HepG2 (cell line): Measurements from ENCODE around the gene PHLDB1. TPM values are rescaled to one million over a fixed set of nuclear protein-coding genes. Genes with fewer than 3 reads are reported as not detected.

ENCODE experiments used
- BCL6 ChIP-seq: IDR thresholded peaks from 2 replicates; pipeline ENCODE4 v1.6.1; 2016; ENCODE audit warnings: missing genetic modification reagents, missing compliant biosample characterization
- CHD2 ChIP-seq: IDR thresholded peaks from 2 replicates; pipeline ENCODE4 v1.6.1; 2011; ENCODE audit warnings: low read depth, low read length, improper control_type of control experiment
- DNMT1 ChIP-seq: sonication (generic); formaldehyde crosslinking; IDR thresholded peaks from 2 replicates; pipeline ENCODE4 v1.5.1; 2020; ENCODE audit warnings: mild to moderate bottlenecking, missing genetic modification reagents
- HNRNPK ChIP-seq: fragments of 200-400 bp; formaldehyde crosslinking; IDR thresholded peaks from 2 replicates; pipeline ENCODE4 v1.6.1; 2018; ENCODE audit warnings: low read length, low read depth, moderate library complexity, mild to moderate bottlenecking; ENCODE audit not compliant: poor library complexity, severe bottlenecking
- MIXL1 ChIP-seq: IDR thresholded peaks from 2 replicates; pipeline ENCODE4 v1.6.1; 2016
- NONO ChIP-seq, 2 experiments: fragments of 450-650 bp in 1 of 2; sonication (generic) in 1 of 2; formaldehyde crosslinking in 1 of 2; IDR thresholded peaks in 1 of 2; conservative IDR thresholded peaks in 1 of 2; 2 replicates each; pipeline versions ENCODE4 v1.6.1 to v1.8.0; 2017 to 2022; ENCODE audit warnings: mild to moderate bottlenecking in 1 of 2, missing genetic modification reagents in 1 of 2, moderate library complexity in 1 of 2
- ZKSCAN1 ChIP-seq: fragments of 150-350 bp; IDR thresholded peaks from 2 replicates; pipeline ENCODE4 v1.6.1; 2014; ENCODE audit warnings: low read length
- ZNF180 ChIP-seq: sonication (generic); formaldehyde crosslinking; IDR thresholded peaks from 2 replicates; pipeline ENCODE4 v1.4.0; 2020; ENCODE audit warnings: low read depth, missing genetic modification reagents, borderline replicate concordance
- ZNF251 ChIP-seq: sonication (generic); formaldehyde crosslinking; IDR thresholded peaks from 2 replicates; pipeline ENCODE4 v1.9.0; 2021; ENCODE audit warnings: mild to moderate bottlenecking, missing genetic modification reagents
- ZNF382 ChIP-seq: sonication (generic); formaldehyde crosslinking; IDR thresholded peaks from 2 replicates; pipeline ENCODE4 v1.5.0; 2020; ENCODE audit warnings: missing genetic modification reagents, mild to moderate bottlenecking, borderline replicate concordance
- ZNF468 ChIP-seq: sonication (generic); formaldehyde crosslinking; IDR thresholded peaks from 2 replicates; pipeline ENCODE4 v1.8.0; 2022; ENCODE audit warnings: mild to moderate bottlenecking, moderate library complexity, missing genetic modification reagents
- ZNF549 ChIP-seq: sonication (generic); formaldehyde crosslinking; IDR thresholded peaks from 2 replicates; pipeline ENCODE4 v1.5.0; 2020; ENCODE audit warnings: missing genetic modification reagents
- polyA plus RNA-seq, 8 experiments: library from polyadenylated mRNA; depleted of rRNA in 3 of 8; stranded (reverse) in 7 of 8; unstranded in 1 of 8; fragments of >200 nt; fragmentation: Illumina TruSeq in 4 of 8; extraction: Trizol in 4 of 8; gene quantifications; 2 replicates each; pipeline versions ENCODE4 v1.2.1 to v1.2.3, GENCODE V29; 2011 to 2016; ENCODE audit warnings: low read depth in 4 of 8, missing spikeins in 1 of 8, mixed read lengths in 1 of 8; ENCODE audit not compliant: insufficient read depth in 1 of 8
- total RNA-seq, 5 experiments: library from RNA; depleted of rRNA; stranded (reverse); fragments of >200 nt; fragmentation: Illumina TruSeq; extraction: Trizol; gene quantifications; 2 replicates each; pipeline ENCODE4 v1.2.3, GENCODE V29; 2016; ENCODE audit warnings: low read depth in 1 of 5
- TF ChIP-seq, protein P1 (sequence below): sonication (generic); formaldehyde crosslinking; IDR thresholded peaks from 2 replicates; pipeline ENCODE4 v1.5.1; 2020; ENCODE audit warnings: missing genetic modification reagents, mild to moderate bottlenecking, borderline replicate concordance
- TF ChIP-seq, protein P2 (sequence below), 2 experiments: sonication (generic) in 1 of 2; formaldehyde crosslinking in 1 of 2; IDR thresholded peaks; 2 replicates each; pipeline versions ENCODE4 v1.6.1 to v1.9.0; 2014 to 2022; ENCODE audit warnings: antibody characterized with exemption in 1 of 2, borderline replicate concordance in 1 of 2, inconsistent platforms in 1 of 2, low read depth in 1 of 2, missing genetic modification reagents in 1 of 2
- TF ChIP-seq, protein P3 (sequence below): sonication (generic); formaldehyde crosslinking; conservative IDR thresholded peaks from 2 replicates; pipeline ENCODE4 v1.8.0; 2022; ENCODE audit warnings: low read depth, missing genetic modification reagents
- TF ChIP-seq, protein P4 (sequence below): sonication (generic); formaldehyde crosslinking; IDR thresholded peaks from 2 replicates; pipeline ENCODE4 v1.5.0; 2020; ENCODE audit warnings: missing genetic modification reagents, mild to moderate bottlenecking, borderline replicate concordance

PHLDB1 gene
- total and polyA plus RNA-seq, 2 of the 13 experiments (the other 11 are each of a cell fraction or from before 2014, with no cell fraction given) = 13.8 to 14.2 TPM

DNA sequence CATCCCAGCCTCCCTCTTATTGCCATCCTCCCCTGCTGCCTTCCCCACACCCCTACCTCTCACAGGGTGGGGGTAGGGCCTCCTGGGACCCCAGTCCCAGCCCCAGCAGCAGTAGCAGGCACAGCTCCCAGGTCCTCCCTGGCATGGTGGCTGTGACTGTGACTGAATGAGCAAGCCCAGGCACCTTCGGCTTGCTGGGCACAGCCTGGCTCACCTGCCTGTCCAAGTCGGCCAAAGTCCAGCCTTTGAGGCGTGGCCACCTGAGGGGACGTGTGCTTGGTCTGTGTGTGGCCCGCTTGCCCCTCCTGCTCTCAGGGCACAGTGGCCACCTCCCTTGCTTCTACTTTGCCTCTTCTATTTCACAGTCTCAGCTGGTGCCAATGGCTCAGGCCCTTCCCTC, 72.1 kb downstream of the PHLDB1 start, which contains the start of gene TREH (continued):
- TF ChIP-seq ZNF180 (CRISPR knock-in tag) (no peak), ZNF468 (CRISPR knock-in tag) (no peak), ZNF549 (no peak), CHD2 (no peak), ZKSCAN1 (no peak), BCL6 (CRISPR knock-in tag) (no peak), ZNF382 (CRISPR knock-in tag) (no peak), MIXL1 (no peak), DNMT1 (no peak), HNRNPK (no peak), ZNF251 (CRISPR knock-in tag) (no peak), NONO (IDR thresholded peaks at IDR 0.05) (no peak), NONO (CRISPR knock-in tag; conservative IDR thresholded peaks at IDR 0.05) (no peak)
- TF ChIP-seq, protein P1, sequence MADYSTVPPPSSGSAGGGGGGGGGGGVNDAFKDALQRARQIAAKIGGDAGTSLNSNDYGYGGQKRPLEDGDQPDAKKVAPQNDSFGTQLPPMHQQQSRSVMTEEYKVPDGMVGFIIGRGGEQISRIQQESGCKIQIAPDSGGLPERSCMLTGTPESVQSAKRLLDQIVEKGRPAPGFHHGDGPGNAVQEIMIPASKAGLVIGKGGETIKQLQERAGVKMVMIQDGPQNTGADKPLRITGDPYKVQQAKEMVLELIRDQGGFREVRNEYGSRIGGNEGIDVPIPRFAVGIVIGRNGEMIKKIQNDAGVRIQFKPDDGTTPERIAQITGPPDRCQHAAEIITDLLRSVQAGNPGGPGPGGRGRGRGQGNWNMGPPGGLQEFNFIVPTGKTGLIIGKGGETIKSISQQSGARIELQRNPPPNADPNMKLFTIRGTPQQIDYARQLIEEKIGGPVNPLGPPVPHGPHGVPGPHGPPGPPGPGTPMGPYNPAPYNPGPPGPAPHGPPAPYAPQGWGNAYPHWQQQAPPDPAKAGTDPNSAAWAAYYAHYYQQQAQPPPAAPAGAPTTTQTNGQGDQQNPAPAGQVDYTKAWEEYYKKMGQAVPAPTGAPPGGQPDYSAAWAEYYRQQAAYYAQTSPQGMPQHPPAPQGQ (CRISPR knock-in tag) = no peak
- TF ChIP-seq, protein P2, sequence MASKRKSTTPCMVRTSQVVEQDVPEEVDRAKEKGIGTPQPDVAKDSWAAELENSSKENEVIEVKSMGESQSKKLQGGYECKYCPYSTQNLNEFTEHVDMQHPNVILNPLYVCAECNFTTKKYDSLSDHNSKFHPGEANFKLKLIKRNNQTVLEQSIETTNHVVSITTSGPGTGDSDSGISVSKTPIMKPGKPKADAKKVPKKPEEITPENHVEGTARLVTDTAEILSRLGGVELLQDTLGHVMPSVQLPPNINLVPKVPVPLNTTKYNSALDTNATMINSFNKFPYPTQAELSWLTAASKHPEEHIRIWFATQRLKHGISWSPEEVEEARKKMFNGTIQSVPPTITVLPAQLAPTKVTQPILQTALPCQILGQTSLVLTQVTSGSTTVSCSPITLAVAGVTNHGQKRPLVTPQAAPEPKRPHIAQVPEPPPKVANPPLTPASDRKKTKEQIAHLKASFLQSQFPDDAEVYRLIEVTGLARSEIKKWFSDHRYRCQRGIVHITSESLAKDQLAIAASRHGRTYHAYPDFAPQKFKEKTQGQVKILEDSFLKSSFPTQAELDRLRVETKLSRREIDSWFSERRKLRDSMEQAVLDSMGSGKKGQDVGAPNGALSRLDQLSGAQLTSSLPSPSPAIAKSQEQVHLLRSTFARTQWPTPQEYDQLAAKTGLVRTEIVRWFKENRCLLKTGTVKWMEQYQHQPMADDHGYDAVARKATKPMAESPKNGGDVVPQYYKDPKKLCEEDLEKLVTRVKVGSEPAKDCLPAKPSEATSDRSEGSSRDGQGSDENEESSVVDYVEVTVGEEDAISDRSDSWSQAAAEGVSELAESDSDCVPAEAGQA (IDR thresholded peaks at IDR 0.05; ENCODE audit: low read depth) = no peak
- TF ChIP-seq, protein P2 (CRISPR knock-in tag; IDR thresholded peaks at IDR 0.05; ENCODE audit: borderline replicate concordance) = no peak
- TF ChIP-seq, protein P3, sequence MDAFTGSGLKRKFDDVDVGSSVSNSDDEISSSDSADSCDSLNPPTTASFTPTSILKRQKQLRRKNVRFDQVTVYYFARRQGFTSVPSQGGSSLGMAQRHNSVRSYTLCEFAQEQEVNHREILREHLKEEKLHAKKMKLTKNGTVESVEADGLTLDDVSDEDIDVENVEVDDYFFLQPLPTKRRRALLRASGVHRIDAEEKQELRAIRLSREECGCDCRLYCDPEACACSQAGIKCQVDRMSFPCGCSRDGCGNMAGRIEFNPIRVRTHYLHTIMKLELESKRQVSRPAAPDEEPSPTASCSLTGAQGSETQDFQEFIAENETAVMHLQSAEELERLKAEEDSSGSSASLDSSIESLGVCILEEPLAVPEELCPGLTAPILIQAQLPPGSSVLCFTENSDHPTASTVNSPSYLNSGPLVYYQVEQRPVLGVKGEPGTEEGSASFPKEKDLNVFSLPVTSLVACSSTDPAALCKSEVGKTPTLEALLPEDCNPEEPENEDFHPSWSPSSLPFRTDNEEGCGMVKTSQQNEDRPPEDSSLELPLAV (CRISPR knock-in tag) = no peak
- TF ChIP-seq, protein P4, sequence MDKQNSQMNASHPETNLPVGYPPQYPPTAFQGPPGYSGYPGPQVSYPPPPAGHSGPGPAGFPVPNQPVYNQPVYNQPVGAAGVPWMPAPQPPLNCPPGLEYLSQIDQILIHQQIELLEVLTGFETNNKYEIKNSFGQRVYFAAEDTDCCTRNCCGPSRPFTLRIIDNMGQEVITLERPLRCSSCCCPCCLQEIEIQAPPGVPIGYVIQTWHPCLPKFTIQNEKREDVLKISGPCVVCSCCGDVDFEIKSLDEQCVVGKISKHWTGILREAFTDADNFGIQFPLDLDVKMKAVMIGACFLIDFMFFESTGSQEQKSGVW (CRISPR knock-in tag) = no peak
